Stimulated activated effector memory CD8-positive, alpha-beta T cell treated with anti-CD3 and anti-CD28 coated beads, Interleukin-12 subunit alpha, Interleukin-12 subunit beta, amount 100 ng/mL, for 72 hours (primary cell): ENCODE measurements around the gene VN1R4.
"Not testable (repeated sequence)": the region's sequence is repeated elsewhere in the genome, so short reads cannot be mapped to it uniquely, and the experiment has no call there.

Experiments
- ATAC-seq: fragments of 150-1000 bp; cut with Tn5 transposase; 2 replicates; pipeline ENCODE4 v1.10.0; 2021
- DNase-seq, 2 donors: peaks; one replicate each; pipeline ENCODE4 v3.0.0; 2021 to 2022; ENCODE audit warnings: low spot score in 2 of 2
- H3K27ac Mint-ChIP-seq: one replicate; pipeline ENCODE4 v1.8.0; 2022; ENCODE audit warnings: mild to moderate bottlenecking, mixed read lengths
- H3K36me3 Mint-ChIP-seq: one replicate; pipeline ENCODE4 v1.8.0; 2022; ENCODE audit warnings: mild to moderate bottlenecking, mixed read lengths
- H3K4me1 Mint-ChIP-seq: one replicate; pipeline ENCODE4 v1.8.0; 2022; ENCODE audit warnings: mixed read lengths
- H3K4me3 Mint-ChIP-seq: one replicate; pipeline ENCODE4 v1.8.0; 2022; ENCODE audit warnings: mild to moderate bottlenecking, mixed read lengths
- H3K9me3 Mint-ChIP-seq: one replicate; pipeline ENCODE4 v1.8.0; 2022; ENCODE audit warnings: mixed read lengths

Gene VN1R4

GRCh38 chr19:53267623-53268022 lies at the start of gene VN1R4:
Gene VN1R4, minus strand, starts transcription at chr19:53267723. Its CDS starts 58 bp downstream, at chr19:53267665.
- H3K4me1 Mint-ChIP-seq, ATAC-seq, DNase-seq, H3K27ac Mint-ChIP-seq, H3K4me3 Mint-ChIP-seq, H3K36me3 Mint-ChIP-seq: not testable (repeated sequence)
- peaks cover 22% of the 10 kb centered on the region for H3K9me3 Mint-ChIP-seq

GRCh38 chr19:53311897-53312296 lies 44.4 kb upstream of the VN1R4 start:
- Mint-ChIP-seq H3K27ac (no peak overlapping the region), H3K4me3 (no peak overlapping the region), H3K4me1 (no peaks in the 10 kb centered on the region), H3K9me3 (peaks cover 8% of the 10 kb centered on the region), H3K36me3 (no peaks in the 10 kb centered on the region)
- ATAC-seq = no peak
- DNase-seq = no peak

GRCh38 chr19:53311044-53311443 lies 43.5 kb upstream of the VN1R4 start:
- H3K9me3 Mint-ChIP-seq = peaks cover 11% of the 10 kb centered on the region
- no peak overlapping the region for H3K4me3 Mint-ChIP-seq
- no peaks in the 10 kb centered on the region for H3K4me1 Mint-ChIP-seq
- H3K27ac Mint-ChIP-seq = no peak overlapping the region
- DNase-seq = no peak
- no peaks in the 10 kb centered on the region for H3K36me3 Mint-ChIP-seq
- no peak for ATAC-seq

- Mint-ChIP-seq H3K4me3 (no peak overlapping the region), H3K4me1 (no peaks in the 10 kb centered on the region), H3K36me3 (no peaks in the 10 kb centered on the region), H3K9me3 (peaks cover 8% of the 10 kb centered on the region), H3K27ac (no peak overlapping the region)
- no peak for ATAC-seq
- no peak for DNase-seq
Observed at GRCh38 chr19:53308339-53308811, 40.9 kb upstream of the VN1R4 start.

- not testable (repeated sequence) for H3K36me3 Mint-ChIP-seq, H3K4me1 Mint-ChIP-seq, DNase-seq, H3K4me3 Mint-ChIP-seq, H3K9me3 Mint-ChIP-seq, ATAC-seq, H3K27ac Mint-ChIP-seq
Observed at GRCh38 chr19:53301341-53301740, 33.8 kb upstream of the VN1R4 start.

GRCh38 chr19:53294786-53295441 lies 27.4 kb upstream of the VN1R4 start:
- Mint-ChIP-seq H3K36me3 (no peaks in the 10 kb centered on the region), H3K27ac (no peak overlapping the region), H3K9me3 (peaks cover 19% of the 10 kb centered on the region), H3K4me1 (no peaks in the 10 kb centered on the region), H3K4me3 (no peak overlapping the region)
- ATAC-seq (no peak), DNase-seq (no peak)

- ATAC-seq (no peak), DNase-seq (no peak)
- Mint-ChIP-seq H3K9me3 (peaks cover 18% of the 10 kb centered on the region), H3K4me3 (no peak overlapping the region), H3K4me1 (no peaks in the 10 kb centered on the region), H3K36me3 (no peaks in the 10 kb centered on the region), H3K27ac (no peak overlapping the region)
Observed at GRCh38 chr19:53290758-53291549, 23.4 kb upstream of the VN1R4 start.

- no peak overlapping the region for H3K4me3 Mint-ChIP-seq
- no peak for DNase-seq
- no peaks in the 10 kb centered on the region for H3K36me3 Mint-ChIP-seq
- H3K9me3 Mint-ChIP-seq = peaks cover 8% of the 10 kb centered on the region
- no peak overlapping the region for H3K27ac Mint-ChIP-seq
- no peak for ATAC-seq
- no peaks in the 10 kb centered on the region for H3K4me1 Mint-ChIP-seq
Observed at GRCh38 chr19:53285087-53285486, 17.6 kb upstream of the VN1R4 start.

GRCh38 chr19:53281947-53282346 lies 14.4 kb upstream of the VN1R4 start:
- not testable (repeated sequence) for H3K27ac Mint-ChIP-seq, H3K4me1 Mint-ChIP-seq, H3K36me3 Mint-ChIP-seq, H3K9me3 Mint-ChIP-seq, H3K4me3 Mint-ChIP-seq, ATAC-seq, DNase-seq

GRCh38 chr19:53275480-53275879 lies 8.0 kb upstream of the VN1R4 start:
- Mint-ChIP-seq H3K9me3 (peaks cover 23% of the 10 kb centered on the region), H3K4me1 (no peaks in the 10 kb centered on the region), H3K36me3 (no peaks in the 10 kb centered on the region), H3K27ac (no peak overlapping the region), H3K4me3 (no peak overlapping the region)
- DNase-seq (no peak), ATAC-seq (no peak)

- DNase-seq = peak in 1 of 2 donors; percentile 2
Observed at GRCh38 chr19:53272044-53272443, 4.5 kb upstream of the VN1R4 start.

GRCh38 chr19:53269861-53270260 lies 2.3 kb upstream of the VN1R4 start:
- not testable (repeated sequence) for H3K36me3 Mint-ChIP-seq, ATAC-seq, H3K27ac Mint-ChIP-seq, DNase-seq, H3K4me3 Mint-ChIP-seq, H3K4me1 Mint-ChIP-seq
- H3K9me3 Mint-ChIP-seq = peaks cover 26% of the 10 kb centered on the region

More at GRCh38 chr19:53272044-53272443, 4.5 kb upstream of the VN1R4 start:
- Mint-ChIP-seq H3K4me3 (no peak overlapping the region), H3K27ac (no peak overlapping the region), H3K9me3 (peaks cover 22% of the 10 kb centered on the region), H3K4me1 (no peaks in the 10 kb centered on the region), H3K36me3 (no peaks in the 10 kb centered on the region)
- ATAC-seq = no peak

- not testable (repeated sequence) for H3K4me3 Mint-ChIP-seq, DNase-seq, H3K27ac Mint-ChIP-seq, ATAC-seq, H3K36me3 Mint-ChIP-seq
- Mint-ChIP-seq H3K4me1 (peaks cover 12% of the 10 kb centered on the region), H3K9me3 (peaks cover 17% of the 10 kb centered on the region)
Observed at GRCh38 chr19:53257715-53258342, 9.7 kb downstream of the VN1R4 start, which contains the start of gene VN1R2. Gene VN1R2, plus strand, starts transcription at chr19:53258292. Its CDS starts 84 bp downstream, at chr19:53258376.

- peaks cover 12% of the 10 kb centered on the region for H3K4me1 Mint-ChIP-seq
- H3K9me3 Mint-ChIP-seq = peaks cover 27% of the 10 kb centered on the region
- no peak within 1 kb of the TSS for H3K27ac Mint-ChIP-seq
- peak; percentile 31 to 79 for DNase-seq
- H3K36me3 Mint-ChIP-seq = peaks cover 26% of the 10 kb centered on the region
- ATAC-seq = peak; percentile 100
- H3K4me3 Mint-ChIP-seq = peak within 1 kb of the TSS; percentile 77
Observed at GRCh38 chr19:53254411-53255341, 12.8 kb downstream of the VN1R4 start, which contains the start of gene ZNF677. Gene ZNF677, minus strand, starts transcription at chr19:53254873. Its CDS starts 3,323 bp downstream, at chr19:53251550.
